ENCODE measurements around the gene PHF23. TPM values are rescaled to one million over a fixed set of nuclear protein-coding genes. Genes with fewer than 3 reads are reported as not detected.
A peak's percentile ranks its signal among the peaks of the same experiment; 100 is the strongest.

Gene PHF23
- total and polyA plus RNA-seq, 8 donors, result 7.0 to 23.3 (median 11.9) TPM

DNA sequence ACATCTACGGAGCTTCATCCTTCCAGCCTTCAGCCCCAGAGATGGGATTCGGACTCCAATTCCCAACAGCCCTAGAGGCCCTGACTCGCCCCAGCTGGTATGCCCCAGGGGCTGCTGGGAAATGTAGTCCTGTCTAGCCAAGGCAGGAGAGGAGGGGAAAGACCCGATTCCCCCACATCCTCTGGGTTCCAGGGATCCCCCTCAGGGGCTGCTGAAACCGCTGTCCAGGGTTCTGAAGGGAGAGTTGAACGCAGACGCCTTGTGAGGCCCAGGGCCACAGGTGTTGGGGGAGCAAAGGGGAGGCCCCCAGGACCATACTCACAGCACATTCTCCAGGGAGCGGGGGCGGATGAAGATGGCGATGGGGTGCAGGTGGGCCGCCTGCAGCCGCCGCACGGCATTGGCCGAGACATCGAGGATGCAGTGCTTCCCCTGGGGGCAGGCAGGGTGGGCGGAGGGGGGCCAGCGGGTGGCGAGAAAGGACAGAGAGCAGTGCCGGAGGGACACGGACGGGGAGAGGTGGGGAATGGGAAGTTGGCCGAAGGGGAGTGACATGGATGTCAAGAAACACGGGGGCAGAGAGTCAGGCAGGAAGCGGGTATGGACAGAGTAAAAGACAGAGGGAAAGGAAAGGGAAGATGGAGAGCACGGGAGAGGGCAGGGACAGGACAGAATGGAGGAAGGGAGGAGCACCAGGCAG, 47.5 kb downstream of the PHF23 start:
- TF ChIP-seq, protein P1, sequence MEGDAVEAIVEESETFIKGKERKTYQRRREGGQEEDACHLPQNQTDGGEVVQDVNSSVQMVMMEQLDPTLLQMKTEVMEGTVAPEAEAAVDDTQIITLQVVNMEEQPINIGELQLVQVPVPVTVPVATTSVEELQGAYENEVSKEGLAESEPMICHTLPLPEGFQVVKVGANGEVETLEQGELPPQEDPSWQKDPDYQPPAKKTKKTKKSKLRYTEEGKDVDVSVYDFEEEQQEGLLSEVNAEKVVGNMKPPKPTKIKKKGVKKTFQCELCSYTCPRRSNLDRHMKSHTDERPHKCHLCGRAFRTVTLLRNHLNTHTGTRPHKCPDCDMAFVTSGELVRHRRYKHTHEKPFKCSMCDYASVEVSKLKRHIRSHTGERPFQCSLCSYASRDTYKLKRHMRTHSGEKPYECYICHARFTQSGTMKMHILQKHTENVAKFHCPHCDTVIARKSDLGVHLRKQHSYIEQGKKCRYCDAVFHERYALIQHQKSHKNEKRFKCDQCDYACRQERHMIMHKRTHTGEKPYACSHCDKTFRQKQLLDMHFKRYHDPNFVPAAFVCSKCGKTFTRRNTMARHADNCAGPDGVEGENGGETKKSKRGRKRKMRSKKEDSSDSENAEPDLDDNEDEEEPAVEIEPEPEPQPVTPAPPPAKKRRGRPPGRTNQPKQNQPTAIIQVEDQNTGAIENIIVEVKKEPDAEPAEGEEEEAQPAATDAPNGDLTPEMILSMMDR (IDR thresholded peaks at IDR 0.05), result no peak
- 71 to 75% methylated on average over 26 of the region's 26 CpGs for WGBS, 2 donors
- H3K36me3 ChIP-seq, result no peaks in the 10 kb centered on the region
- H3K4me3 ChIP-seq, result no peak overlapping the region
- ATAC-seq (peak; percentile 62 to 91 (median 78)), FAIRE-seq (no peak), DNase-seq (peak in 2 of 6 donors; percentile 47 to 57)
- no peaks in the 10 kb centered on the region for H3K4me1 ChIP-seq
- intact Hi-C loops (cut with DNase I), result no loop called here
- no peak overlapping the region for H3K27ac ChIP-seq
- no peaks in the 10 kb centered on the region for H3K9me3 ChIP-seq
- H3K27me3 ChIP-seq, result no peaks in the 10 kb centered on the region

DNA sequence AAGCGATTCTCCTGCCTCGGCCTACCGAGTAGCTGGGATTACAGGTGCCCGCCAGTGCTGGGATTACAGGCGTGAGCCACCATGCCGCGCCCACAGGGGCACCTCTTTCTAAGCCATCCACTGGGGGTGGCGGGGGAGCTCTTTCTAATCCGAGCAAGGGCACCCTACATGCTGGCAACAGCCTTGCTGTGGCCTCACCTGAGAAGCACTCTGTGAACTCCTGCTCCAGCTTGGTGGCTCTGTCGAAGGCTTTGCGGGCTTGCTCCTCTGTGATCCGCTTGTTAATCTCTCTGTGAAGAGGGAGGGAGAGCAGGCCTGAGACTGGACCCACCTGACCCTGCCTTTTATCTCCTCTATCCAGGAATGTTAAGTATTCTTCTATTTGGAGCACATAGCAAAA, 48.2 kb downstream of the PHF23 start:
- no peak overlapping the region for H3K4me3 ChIP-seq
- no peak for ATAC-seq
- 87 to 90% methylated on average over 12 of the region's 12 CpGs for WGBS, 2 donors
- H3K9me3 ChIP-seq, result no peaks in the 10 kb centered on the region
- H3K27me3 ChIP-seq, result no peaks in the 10 kb centered on the region
- peak in 2 of 6 donors; percentile 18 to 19 for DNase-seq
- no peaks in the 10 kb centered on the region for H3K4me1 ChIP-seq
- no peak overlapping the region for H3K27ac ChIP-seq
- FAIRE-seq, result no peak
- intact Hi-C loops (cut with DNase I), result no loop called here
- H3K36me3 ChIP-seq, result no peaks in the 10 kb centered on the region
- TF ChIP-seq, protein P1 (IDR thresholded peaks at IDR 0.05), result no peak

DNA sequence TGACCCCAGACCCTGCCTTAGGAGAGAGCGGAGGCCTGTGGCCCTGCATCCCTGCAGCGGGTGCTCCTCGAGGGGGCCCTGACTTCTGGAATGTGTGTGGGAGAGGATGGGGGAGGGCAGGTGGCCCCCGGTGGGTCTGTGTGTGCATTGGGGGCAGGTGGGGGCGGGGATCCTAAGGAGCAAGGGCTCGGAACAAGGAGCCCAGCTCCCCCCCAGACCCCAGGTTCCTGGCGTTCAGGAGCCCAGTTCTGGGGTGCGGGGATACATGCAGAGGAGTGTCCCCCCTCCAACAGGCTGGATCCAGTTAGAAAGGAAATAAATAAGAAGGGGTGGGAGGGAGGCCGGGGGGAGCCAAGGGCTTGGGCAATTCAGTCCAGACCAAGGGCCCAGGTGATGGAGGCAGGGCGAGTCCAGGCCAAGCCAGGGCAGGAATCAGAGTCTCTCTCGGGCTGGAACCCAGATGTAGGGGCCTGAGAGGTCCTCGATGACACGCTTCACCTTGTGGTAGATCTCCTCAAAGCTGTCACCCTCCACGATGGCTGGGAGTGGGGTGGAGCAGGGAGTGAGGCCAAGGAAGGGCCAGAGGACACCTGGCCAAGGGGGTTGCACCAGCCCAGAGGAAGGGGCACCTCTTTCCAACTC, 48.9 kb downstream of the PHF23 start:
- no peak for ATAC-seq
- Histone ChIP-seq H3K4me1 (no peaks in the 10 kb centered on the region), H3K4me3 (no peak overlapping the region), H3K27me3 (no peaks in the 10 kb centered on the region), H3K36me3 (no peaks in the 10 kb centered on the region), H3K9me3 (no peaks in the 10 kb centered on the region), H3K27ac (no peak overlapping the region)
- DNase-seq, result peak in 2 of 6 donors; percentile 27 to 33
- FAIRE-seq, result no peak
- WGBS, 2 donors, result 85 to 88% methylated on average over 14 of the region's 14 CpGs
- TF ChIP-seq, protein P1 (IDR thresholded peaks at IDR 0.05), result no peak
- intact Hi-C loops (cut with DNase I), result no loop called here

DNA sequence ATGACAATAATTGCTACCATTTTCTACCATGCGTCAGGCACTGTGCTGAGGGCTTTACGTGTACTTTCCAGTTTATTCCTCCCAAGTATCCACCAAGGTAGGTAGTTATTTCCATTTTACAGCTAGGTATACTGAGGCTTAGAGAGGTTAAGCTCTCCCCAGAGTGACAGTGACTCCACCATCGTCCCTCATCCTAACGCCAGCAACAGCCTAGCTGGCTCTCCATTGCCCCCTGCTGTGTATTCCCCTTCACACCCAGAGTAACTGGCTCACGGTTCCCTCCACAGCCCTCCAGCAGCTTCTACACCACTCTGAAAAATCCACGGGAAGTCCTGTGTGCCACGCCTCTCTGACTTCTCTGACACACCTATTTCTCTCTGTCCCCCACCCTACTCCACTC, 53.0 kb downstream of the PHF23 start:
- intact Hi-C loops (cut with DNase I), result no loop called here
- Histone ChIP-seq H3K4me3 (no peak overlapping the region), H3K36me3 (no peaks in the 10 kb centered on the region), H3K9me3 (no peaks in the 10 kb centered on the region), H3K27ac (no peak overlapping the region), H3K27me3 (no peaks in the 10 kb centered on the region), H3K4me1 (no peaks in the 10 kb centered on the region)
- WGBS, 2 donors, result 63 to 69% methylated on average over 7 of the region's 7 CpGs
- TF ChIP-seq, protein P1 (IDR thresholded peaks at IDR 0.05), result no peak
- no peak for ATAC-seq
- DNase-seq, result peak in 1 of 6 donors; percentile 12
- FAIRE-seq, result no peak

Small RNA genes within 50 kb of the gene (microRNA-seq; reads per million reads assigned to microRNA genes)
- 422 to 770 reads per million in 2 donors for gene MIR324

Other genes starting within 250 kb of the PHF23 start
Only the 30 nearest of the 36 such genes appear.
- gene SLC16A13, start 203.4 kb downstream of the PHF23 start, total RNA-seq, result 1 to 10 TPM in 4 of 6 donors, under 1 TPM in 2; 0.74 to 2.5 (median 1.2) TPM
- gene SLC16A13, start 203.4 kb downstream of the PHF23 start, polyA plus RNA-seq, result 1 to 10 TPM; 1.4 to 3.0 TPM
- 1 to 10 TPM in 5 of 6 donors, under 1 TPM in 1; 0.61 to 4.3 (median 2.6) TPM for gene SLC16A11, start 195.4 kb downstream of the PHF23 start, total RNA-seq
- gene SLC16A11, start 195.4 kb downstream of the PHF23 start, polyA plus RNA-seq, result 10 to 100 TPM in 1 of 2 donors, 1 to 10 TPM in 1; 7.5 to 17.3 TPM
- gene CLEC10A, start 159.2 kb downstream of the PHF23 start, total RNA-seq, result 1 to 10 TPM in 3 of 6 donors, under 1 TPM in 2, not detected in 1; 0.28 to 3.6 (median 2.6) TPM
- 1 to 10 TPM in 1 of 2 donors, under 1 TPM in 1; 0.80 to 1.3 TPM for gene CLEC10A, start 159.2 kb downstream of the PHF23 start, polyA plus RNA-seq
- gene ASGR2, start 124.6 kb downstream of the PHF23 start, total RNA-seq, result under 1 TPM in 4 of 6 donors, not detected in 2; 0.29 to 0.63 (median 0.36) TPM
- under 1 TPM; 0.46 to 0.80 TPM for gene ASGR2, start 124.6 kb downstream of the PHF23 start, polyA plus RNA-seq
- gene ASGR1, start 60.1 kb downstream of the PHF23 start, total RNA-seq, result under 1 TPM in 5 of 6 donors, not detected in 1; 0.28 to 0.75 (median 0.47) TPM
- 1 to 10 TPM; 1.2 to 2.6 TPM for gene ASGR1, start 60.1 kb downstream of the PHF23 start, polyA plus RNA-seq
- gene DLG4, start 19.6 kb downstream of the PHF23 start, total RNA-seq, result 10 to 100 TPM in 1 of 6 donors, 1 to 10 TPM in 5; 2.8 to 11.3 (median 5.0) TPM
- gene DLG4, start 19.6 kb downstream of the PHF23 start, polyA plus RNA-seq, result 10 to 100 TPM; 16.1 to 19.8 TPM
- gene ACADVL, start 19.5 kb downstream of the PHF23 start, total RNA-seq, result 100 to 1,000 TPM; 447 to 715 (median 568) TPM
- 1,000 to 10,000 TPM; 2,446 to 3,251 TPM for gene ACADVL, start 19.5 kb downstream of the PHF23 start, polyA plus RNA-seq
- gene DVL2, start 4.9 kb downstream of the PHF23 start, total RNA-seq, result 10 to 100 TPM in 5 of 6 donors, 1 to 10 TPM in 1; 9.6 to 26.9 (median 13.7) TPM
- gene DVL2, start 4.9 kb downstream of the PHF23 start, polyA plus RNA-seq, result 10 to 100 TPM; 17.6 to 26.4 TPM
- gene GABARAP, start 3.0 kb upstream of the PHF23 start, total RNA-seq, result 100 to 1,000 TPM; 231 to 346 (median 294) TPM
- gene GABARAP, start 3.0 kb upstream of the PHF23 start, polyA plus RNA-seq, result 100 to 1,000 TPM; 520 to 639 TPM
- 10 to 100 TPM; 42.0 to 75.2 (median 53.8) TPM for gene CTDNEP1, start 12.3 kb upstream of the PHF23 start, total RNA-seq
- gene CTDNEP1, start 12.3 kb upstream of the PHF23 start, polyA plus RNA-seq, result 10 to 100 TPM; 47.4 to 67.9 TPM
- 10 to 100 TPM; 11.7 to 27.1 (median 19.5) TPM for gene ELP5, start 12.8 kb upstream of the PHF23 start, total RNA-seq
- 10 to 100 TPM; 14.1 to 41.1 TPM for gene ELP5, start 12.8 kb upstream of the PHF23 start, polyA plus RNA-seq
- 10 to 100 TPM; 49.1 to 89.7 (median 62.7) TPM for gene CLDN7, start 23.0 kb upstream of the PHF23 start, total RNA-seq
- gene CLDN7, start 23.0 kb upstream of the PHF23 start, polyA plus RNA-seq, result 10 to 100 TPM; 55.7 to 69.1 TPM
- under 1 TPM; 0.16 to 0.95 (median 0.37) TPM for gene SLC2A4, start 42.3 kb upstream of the PHF23 start, total RNA-seq
- 1 to 10 TPM; 1.0 to 1.8 TPM for gene SLC2A4, start 42.3 kb upstream of the PHF23 start, polyA plus RNA-seq
- gene YBX2, start 55.2 kb upstream of the PHF23 start, total RNA-seq, result under 1 TPM; 0.12 to 0.59 (median 0.29) TPM
- 1 to 10 TPM; 1.2 TPM for gene YBX2, start 55.2 kb upstream of the PHF23 start, polyA plus RNA-seq
- 100 to 1,000 TPM; 104 to 220 (median 187) TPM for gene EIF5A, start 68.2 kb upstream of the PHF23 start, total RNA-seq
- 100 to 1,000 TPM; 167 to 205 TPM for gene EIF5A, start 68.2 kb upstream of the PHF23 start, polyA plus RNA-seq
- 10 to 100 TPM; 22.1 to 33.5 (median 27.6) TPM for gene GPS2, start 75.9 kb upstream of the PHF23 start, total RNA-seq
- gene GPS2, start 75.9 kb upstream of the PHF23 start, polyA plus RNA-seq, result 100 to 1,000 TPM in 1 of 2 donors, 10 to 100 TPM in 1; 68.9 to 101 TPM
- gene NEURL4, start 89.9 kb upstream of the PHF23 start, total RNA-seq, result 10 to 100 TPM; 12.6 to 27.1 (median 15.4) TPM
- gene NEURL4, start 89.9 kb upstream of the PHF23 start, polyA plus RNA-seq, result 10 to 100 TPM; 49.0 to 72.1 TPM
- gene ACAP1, start 97.1 kb upstream of the PHF23 start, total RNA-seq, result 1 to 10 TPM; 1.6 to 5.6 (median 3.0) TPM
- gene ACAP1, start 97.1 kb upstream of the PHF23 start, polyA plus RNA-seq, result 1 to 10 TPM; 2.9 to 4.4 TPM
- 1 to 10 TPM; 3.4 to 6.6 (median 4.3) TPM for gene KCTD11, start 112.7 kb upstream of the PHF23 start, total RNA-seq
- 1 to 10 TPM; 7.2 TPM for gene KCTD11, start 112.7 kb upstream of the PHF23 start, polyA plus RNA-seq
- not detected for gene TMEM95, start 115.7 kb upstream of the PHF23 start, total RNA-seq
- not detected for gene TMEM95, start 115.7 kb upstream of the PHF23 start, polyA plus RNA-seq
- 1 to 10 TPM; 4.9 to 9.0 (median 5.7) TPM for gene TNK1, start 141.6 kb upstream of the PHF23 start, total RNA-seq
- 10 to 100 TPM; 10.8 to 13.8 TPM for gene TNK1, start 141.6 kb upstream of the PHF23 start, polyA plus RNA-seq
- 10 to 100 TPM in 2 of 6 donors, 1 to 10 TPM in 4; 6.5 to 15.6 (median 9.0) TPM for gene PLSCR3, start 155.1 kb upstream of the PHF23 start, total RNA-seq
- 10 to 100 TPM; 14.0 to 20.1 TPM for gene PLSCR3, start 155.1 kb upstream of the PHF23 start, polyA plus RNA-seq
- 10 to 100 TPM; 32.8 to 53.5 (median 43.1) TPM for gene TMEM256, start 164.6 kb upstream of the PHF23 start, total RNA-seq
- 100 to 1,000 TPM in 1 of 2 donors, 10 to 100 TPM in 1; 88.3 to 119 TPM for gene TMEM256, start 164.6 kb upstream of the PHF23 start, polyA plus RNA-seq
- gene NLGN2, start 168.4 kb upstream of the PHF23 start, total RNA-seq, result 1 to 10 TPM; 2.9 to 8.4 (median 4.5) TPM
- 10 to 100 TPM in 1 of 2 donors, 1 to 10 TPM in 1; 7.4 to 13.7 TPM for gene NLGN2, start 168.4 kb upstream of the PHF23 start, polyA plus RNA-seq
- not detected for gene SPEM1, start 180.9 kb upstream of the PHF23 start, total RNA-seq
- gene SPEM1, start 180.9 kb upstream of the PHF23 start, polyA plus RNA-seq, result not detected
- gene SPEM2, start 186.2 kb upstream of the PHF23 start, total RNA-seq, result not detected
- not detected for gene SPEM2, start 186.2 kb upstream of the PHF23 start, polyA plus RNA-seq
- gene SPEM3, start 189.4 kb upstream of the PHF23 start, total RNA-seq, result not detected
- gene SPEM3, start 189.4 kb upstream of the PHF23 start, polyA plus RNA-seq, result not detected
- 1 to 10 TPM; 2.4 to 7.8 (median 3.6) TPM for gene TMEM102, start 196.0 kb upstream of the PHF23 start, total RNA-seq
- 1 to 10 TPM; 2.2 to 2.9 TPM for gene TMEM102, start 196.0 kb upstream of the PHF23 start, polyA plus RNA-seq
- 1 to 10 TPM in 1 of 6 donors, under 1 TPM in 5; 0.09 to 1.1 (median 0.31) TPM for gene FGF11, start 200.1 kb upstream of the PHF23 start, total RNA-seq
- under 1 TPM; 0.61 to 0.65 TPM for gene FGF11, start 200.1 kb upstream of the PHF23 start, polyA plus RNA-seq
- 10 to 100 TPM in 2 of 6 donors, 1 to 10 TPM in 4; 7.5 to 15.0 (median 8.7) TPM for gene CHRNB1, start 205.6 kb upstream of the PHF23 start, total RNA-seq
- gene CHRNB1, start 205.6 kb upstream of the PHF23 start, polyA plus RNA-seq, result 10 to 100 TPM in 1 of 2 donors, 1 to 10 TPM in 1; 9.7 to 11.1 TPM